Measurements from ENCODE around the gene GLB1L. TPM values are rescaled to one million over a fixed set of nuclear protein-coding genes. Genes with fewer than 3 reads are reported as not detected.
A peak's percentile ranks its signal among the peaks of the same experiment; 100 is the strongest.

The GLB1L gene
- total RNA-seq, 1 donor from 2014 or later: 4.6 TPM

- intact Hi-C loops (cut with micrococcal nuclease): loop anchor here (2.0 kb wide), 3 partner anchors 33 to 881 kb away; partner anchors contain the start of genes CHPF, GLB1L and STK16
- peaks cover 15% of the 10 kb centered on the region for H3K36me3 Mint-ChIP-seq (ENCODE audit: low read depth)
- peak overlapping the region; percentile 93 for H3K27ac Mint-ChIP-seq
- H3K27me3 Mint-ChIP-seq (ENCODE audit: insufficient read depth): peaks cover 4% of the 10 kb centered on the region
- H3K4me3 Mint-ChIP-seq: peak overlapping the region; percentile 73
- H3K4me1 Mint-ChIP-seq (ENCODE audit: low read depth): peaks cover 45% of the 10 kb centered on the region
- H3K9me3 Mint-ChIP-seq: no peaks in the 10 kb centered on the region
- DNase-seq (ENCODE audit: low spot score): peak; percentile 67
Measured at GRCh38 chr2:219277703-219278654, 32.7 kb upstream of the GLB1L start.

- Mint-ChIP-seq H3K4me1 (ENCODE audit: low read depth) (peaks cover 21% of the 10 kb centered on the region), H3K4me3 (no peak overlapping the region), H3K27ac (no peak overlapping the region), H3K9me3 (no peaks in the 10 kb centered on the region), H3K27me3 (ENCODE audit: insufficient read depth) (peaks cover 6% of the 10 kb centered on the region), H3K36me3 (ENCODE audit: low read depth) (no peaks in the 10 kb centered on the region)
- intact Hi-C loops (cut with micrococcal nuclease): no loop called here
- DNase-seq (ENCODE audit: low spot score): no peak
Measured at GRCh38 chr2:219274361-219274921, 29.2 kb upstream of the GLB1L start.

- no peak for DNase-seq (ENCODE audit: low spot score)
- intact Hi-C loops (cut with micrococcal nuclease): no loop called here
- H3K36me3 Mint-ChIP-seq (ENCODE audit: low read depth): no peaks in the 10 kb centered on the region
- no peaks in the 10 kb centered on the region for H3K9me3 Mint-ChIP-seq
- H3K27ac Mint-ChIP-seq: no peak overlapping the region
- H3K4me1 Mint-ChIP-seq (ENCODE audit: low read depth): peaks cover 20% of the 10 kb centered on the region
- H3K27me3 Mint-ChIP-seq (ENCODE audit: insufficient read depth): peaks cover 8% of the 10 kb centered on the region
- no peak overlapping the region for H3K4me3 Mint-ChIP-seq
Measured at GRCh38 chr2:219273937-219274336, 28.7 kb upstream of the GLB1L start.

GRCh38 chr2:219272995-219273394, 27.8 kb upstream of the GLB1L start:
- H3K27ac Mint-ChIP-seq: no peak overlapping the region
- no peak overlapping the region for H3K4me3 Mint-ChIP-seq
- H3K27me3 Mint-ChIP-seq (ENCODE audit: insufficient read depth): peaks cover 8% of the 10 kb centered on the region
- no peak for DNase-seq (ENCODE audit: low spot score)
- H3K4me1 Mint-ChIP-seq (ENCODE audit: low read depth): peaks cover 11% of the 10 kb centered on the region
- H3K36me3 Mint-ChIP-seq (ENCODE audit: low read depth): no peaks in the 10 kb centered on the region
- no peaks in the 10 kb centered on the region for H3K9me3 Mint-ChIP-seq
- intact Hi-C loops (cut with micrococcal nuclease): no loop called here

- Mint-ChIP-seq H3K36me3 (ENCODE audit: low read depth) (no peaks in the 10 kb centered on the region), H3K9me3 (no peaks in the 10 kb centered on the region), H3K4me1 (ENCODE audit: low read depth) (peaks cover 4% of the 10 kb centered on the region), H3K4me3 (no peak overlapping the region), H3K27ac (no peak overlapping the region), H3K27me3 (ENCODE audit: insufficient read depth) (peaks cover 8% of the 10 kb centered on the region)
- intact Hi-C loops (cut with micrococcal nuclease): no loop called here
- DNase-seq (ENCODE audit: low spot score): no peak
Measured at GRCh38 chr2:219272356-219272755, 27.1 kb upstream of the GLB1L start.

- no peaks in the 10 kb centered on the region for H3K4me1 Mint-ChIP-seq (ENCODE audit: low read depth)
- peaks cover 8% of the 10 kb centered on the region for H3K27me3 Mint-ChIP-seq (ENCODE audit: insufficient read depth)
- no peak overlapping the region for H3K27ac Mint-ChIP-seq
- no peaks in the 10 kb centered on the region for H3K9me3 Mint-ChIP-seq
- H3K36me3 Mint-ChIP-seq (ENCODE audit: low read depth): no peaks in the 10 kb centered on the region
- DNase-seq (ENCODE audit: low spot score): no peak
- intact Hi-C loops (cut with micrococcal nuclease): no loop called here
- H3K4me3 Mint-ChIP-seq: no peak overlapping the region
Measured at GRCh38 chr2:219271021-219271420, 25.8 kb upstream of the GLB1L start.

- Mint-ChIP-seq H3K4me1 (ENCODE audit: low read depth) (no peaks in the 10 kb centered on the region), H3K4me3 (no peak overlapping the region), H3K27ac (no peak overlapping the region), H3K27me3 (ENCODE audit: insufficient read depth) (peaks cover 8% of the 10 kb centered on the region), H3K36me3 (ENCODE audit: low read depth) (no peaks in the 10 kb centered on the region), H3K9me3 (no peaks in the 10 kb centered on the region)
- DNase-seq (ENCODE audit: low spot score): no peak
- intact Hi-C loops (cut with micrococcal nuclease): no loop called here
Measured at GRCh38 chr2:219270055-219270372, 24.8 kb upstream of the GLB1L start.

- Mint-ChIP-seq H3K9me3 (no peaks in the 10 kb centered on the region), H3K27me3 (ENCODE audit: insufficient read depth) (peaks cover 8% of the 10 kb centered on the region), H3K4me1 (ENCODE audit: low read depth) (no peaks in the 10 kb centered on the region), H3K27ac (no peak overlapping the region), H3K4me3 (no peak overlapping the region), H3K36me3 (ENCODE audit: low read depth) (no peaks in the 10 kb centered on the region)
- DNase-seq (ENCODE audit: low spot score): no peak
- intact Hi-C loops (cut with micrococcal nuclease): loop anchor here (5.0 kb wide), 1 partner anchor 33 kb away; no protein-coding TSS in a partner anchor
Measured at GRCh38 chr2:219269362-219270054, 24.3 kb upstream of the GLB1L start.

GRCh38 chr2:219268294-219268693, 23.1 kb upstream of the GLB1L start:
- no peak overlapping the region for H3K4me3 Mint-ChIP-seq
- H3K27ac Mint-ChIP-seq: no peak overlapping the region
- no peaks in the 10 kb centered on the region for H3K9me3 Mint-ChIP-seq
- intact Hi-C loops (cut with micrococcal nuclease): loop anchor here (5.0 kb wide), 1 partner anchor 34 kb away; no protein-coding TSS in a partner anchor
- H3K27me3 Mint-ChIP-seq (ENCODE audit: insufficient read depth): peaks cover 4% of the 10 kb centered on the region
- H3K4me1 Mint-ChIP-seq (ENCODE audit: low read depth): no peaks in the 10 kb centered on the region
- no peaks in the 10 kb centered on the region for H3K36me3 Mint-ChIP-seq (ENCODE audit: low read depth)
- DNase-seq (ENCODE audit: low spot score): no peak

GRCh38 chr2:219266886-219267285, 21.6 kb upstream of the GLB1L start:
- peaks cover 4% of the 10 kb centered on the region for H3K27me3 Mint-ChIP-seq (ENCODE audit: insufficient read depth)
- no peak for DNase-seq (ENCODE audit: low spot score)
- no peaks in the 10 kb centered on the region for H3K4me1 Mint-ChIP-seq (ENCODE audit: low read depth)
- H3K27ac Mint-ChIP-seq: no peak overlapping the region
- H3K4me3 Mint-ChIP-seq: no peak overlapping the region
- intact Hi-C loops (cut with micrococcal nuclease): loop anchor here (5.0 kb wide), 1 partner anchor 35 kb away; no protein-coding TSS in a partner anchor
- H3K9me3 Mint-ChIP-seq: no peaks in the 10 kb centered on the region
- H3K36me3 Mint-ChIP-seq (ENCODE audit: low read depth): no peaks in the 10 kb centered on the region

GRCh38 chr2:219266232-219266631, 21.0 kb upstream of the GLB1L start:
- Mint-ChIP-seq H3K4me3 (no peak overlapping the region), H3K9me3 (no peaks in the 10 kb centered on the region), H3K4me1 (ENCODE audit: low read depth) (no peaks in the 10 kb centered on the region), H3K27me3 (ENCODE audit: insufficient read depth) (peaks cover 7% of the 10 kb centered on the region), H3K36me3 (ENCODE audit: low read depth) (no peaks in the 10 kb centered on the region), H3K27ac (no peak overlapping the region)
- intact Hi-C loops (cut with micrococcal nuclease): loop anchor here (5.0 kb wide), 1 partner anchor 36 kb away; no protein-coding TSS in a partner anchor
- DNase-seq (ENCODE audit: low spot score): no peak

- intact Hi-C loops (cut with micrococcal nuclease): no loop called here
- peaks cover 9% of the 10 kb centered on the region for H3K27me3 Mint-ChIP-seq (ENCODE audit: insufficient read depth)
- no peaks in the 10 kb centered on the region for H3K9me3 Mint-ChIP-seq
Measured at GRCh38 chr2:219261024-219261855, 16.0 kb upstream of the GLB1L start.

More at GRCh38 chr2:219261024-219261855, 16.0 kb upstream of the GLB1L start:
- Mint-ChIP-seq H3K36me3 (ENCODE audit: low read depth) (no peaks in the 10 kb centered on the region), H3K27ac (no peak overlapping the region), H3K4me3 (no peak overlapping the region), H3K4me1 (ENCODE audit: low read depth) (peaks cover 3% of the 10 kb centered on the region)
- no peak for DNase-seq (ENCODE audit: low spot score)
